HG03460 (cell line): ENCODE results near the gene WDR53.
"Not testable (repeated sequence)": the region's sequence is repeated elsewhere in the genome, so short reads cannot be mapped to it uniquely, and the experiment has no call there.

Experiments
- ATAC-seq: cut with Tn5 transposase; IDR thresholded peaks from one replicate; pipeline ENCODE4 v1.9.1; 2021; ENCODE audit not compliant: unreplicated experiment

Gene WDR53

GRCh38 chr3:196559826-196560225 lies 8.5 kb downstream of the WDR53 start:
- no peak for ATAC-seq

DNA sequence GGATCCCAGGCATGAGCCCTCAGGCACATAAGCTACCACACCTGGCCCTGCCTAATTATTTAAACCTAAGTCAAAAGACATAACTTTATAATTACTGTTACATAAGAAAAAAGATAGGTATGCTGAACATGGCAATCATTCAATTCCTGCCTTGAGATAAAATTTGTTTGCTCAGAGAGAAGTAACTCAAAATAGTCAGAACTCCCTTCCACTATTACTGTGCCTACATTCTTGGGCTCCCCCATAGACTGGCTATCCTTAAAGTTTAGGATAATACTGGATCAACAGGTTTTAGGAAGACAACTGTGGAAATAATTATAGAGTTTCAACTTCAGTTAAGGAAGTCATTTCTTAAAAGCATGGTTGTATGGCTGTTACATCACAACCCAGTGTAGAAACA lies 9.9 kb downstream of the WDR53 start:
- no peak for ATAC-seq

- ATAC-seq = no peak
Observed at GRCh38 chr3:196557236-196557635, 11.1 kb downstream of the WDR53 start.

DNA sequence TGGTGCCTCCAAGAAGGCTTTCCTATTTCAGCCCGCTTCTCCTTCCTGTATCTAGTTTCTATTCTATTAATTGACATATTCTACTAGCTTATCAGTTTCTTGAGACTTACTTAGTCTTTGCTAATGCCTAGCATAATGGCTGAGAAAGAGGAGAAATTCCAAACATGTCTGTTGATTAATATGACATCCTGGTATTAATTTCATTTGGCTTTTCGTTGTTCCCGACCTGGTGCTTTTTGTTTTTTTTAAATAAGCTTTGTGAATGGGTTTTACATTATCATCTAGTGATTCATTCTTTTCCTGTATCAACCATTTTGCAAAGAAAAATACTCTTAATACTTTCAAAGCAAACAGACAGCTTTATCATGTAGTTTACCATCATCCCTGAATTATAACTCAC lies 13.1 kb downstream of the WDR53 start:
- no peak for ATAC-seq

DNA sequence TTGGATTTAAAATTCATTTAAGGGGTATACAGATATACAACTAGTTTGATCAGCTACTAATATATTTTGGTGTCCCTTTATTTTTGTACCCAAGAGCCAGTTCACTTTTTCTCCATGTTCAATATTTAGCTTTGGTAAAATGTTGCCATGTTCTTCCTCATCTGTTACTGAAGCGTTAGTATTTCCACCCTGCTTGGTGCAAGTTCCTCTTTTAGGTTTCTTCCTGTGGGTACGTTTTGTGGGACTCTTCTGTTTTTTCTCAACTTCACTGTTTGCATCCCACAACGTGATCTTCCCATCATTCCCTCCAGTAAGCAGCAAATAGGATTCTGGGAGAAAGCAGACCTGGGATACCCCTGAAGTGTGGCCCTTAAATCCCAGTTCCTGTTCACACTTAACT lies 14.1 kb downstream of the WDR53 start:
- ATAC-seq = no peak

GRCh38 chr3:196553551-196553950 lies 14.8 kb downstream of the WDR53 start:
- ATAC-seq = no peak

DNA sequence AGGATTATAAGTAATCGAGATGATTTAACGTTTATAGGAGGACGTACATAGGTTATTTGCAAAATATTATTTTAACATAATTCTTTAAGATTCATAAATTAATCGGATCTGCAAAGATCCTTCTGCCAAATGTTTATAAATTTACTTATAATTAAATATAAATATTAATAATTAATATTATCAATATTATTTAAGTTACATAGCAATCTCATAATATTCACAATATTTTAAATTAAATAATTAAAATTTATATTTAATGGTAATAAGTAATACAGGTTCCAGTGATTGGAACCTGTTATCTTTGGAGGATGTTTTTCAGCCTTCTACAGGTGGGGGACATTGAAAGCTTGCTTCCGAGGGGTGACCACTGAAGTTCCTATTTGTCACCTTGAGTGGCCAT lies 16.1 kb downstream of the WDR53 start:
- ATAC-seq = no peak

DNA sequence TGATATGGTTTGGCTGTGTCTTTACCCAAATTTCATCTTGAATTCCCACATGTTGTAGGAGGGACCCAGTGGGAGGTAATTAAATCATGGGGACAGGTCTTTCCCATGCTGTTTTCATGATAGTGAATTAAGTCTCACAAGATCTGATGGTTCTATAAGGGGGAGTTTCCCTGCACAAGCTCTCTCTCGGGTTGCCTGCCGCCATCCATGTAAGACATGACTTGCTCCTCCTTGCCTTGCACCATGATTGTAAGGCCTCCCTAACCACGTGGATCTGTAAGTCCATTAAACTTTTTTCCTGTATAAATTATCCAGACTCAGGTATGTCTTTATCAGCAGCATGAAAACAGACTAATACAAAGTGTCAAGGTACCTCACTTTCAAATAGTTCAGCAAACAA lies 18.2 kb downstream of the WDR53 start:
- not testable (repeated sequence) for ATAC-seq

- ATAC-seq = not testable (repeated sequence)
Observed at GRCh38 chr3:196549312-196549711, 19.0 kb downstream of the WDR53 start.

- no peak for ATAC-seq
Observed at GRCh38 chr3:196547067-196547466, 21.3 kb downstream of the WDR53 start.

DNA sequence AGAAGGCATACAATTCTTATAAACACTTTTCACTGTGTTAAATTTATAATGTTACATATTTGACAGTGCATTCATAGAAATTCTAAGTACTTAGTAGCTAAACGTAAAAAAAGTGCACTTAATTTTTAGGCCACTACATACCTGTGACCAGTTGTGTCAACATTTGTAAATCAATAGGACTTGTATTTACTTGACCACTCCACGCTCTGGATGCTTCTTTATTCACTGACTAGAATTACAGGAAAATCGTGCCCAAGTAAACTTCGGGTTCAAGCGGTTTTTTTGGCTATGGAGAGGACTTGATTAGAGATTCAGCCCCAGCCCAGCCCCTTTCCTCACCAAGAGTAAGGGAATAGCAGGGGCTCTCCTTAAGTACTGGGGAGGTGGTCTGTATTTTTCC lies 21.8 kb downstream of the WDR53 start:
- ATAC-seq = no peak

- no peak for ATAC-seq
Observed at GRCh38 chr3:196544491-196544992, 23.8 kb downstream of the WDR53 start.

GRCh38 chr3:196541684-196542445 lies 26.5 kb downstream of the WDR53 start:
- no peak for ATAC-seq

DNA sequence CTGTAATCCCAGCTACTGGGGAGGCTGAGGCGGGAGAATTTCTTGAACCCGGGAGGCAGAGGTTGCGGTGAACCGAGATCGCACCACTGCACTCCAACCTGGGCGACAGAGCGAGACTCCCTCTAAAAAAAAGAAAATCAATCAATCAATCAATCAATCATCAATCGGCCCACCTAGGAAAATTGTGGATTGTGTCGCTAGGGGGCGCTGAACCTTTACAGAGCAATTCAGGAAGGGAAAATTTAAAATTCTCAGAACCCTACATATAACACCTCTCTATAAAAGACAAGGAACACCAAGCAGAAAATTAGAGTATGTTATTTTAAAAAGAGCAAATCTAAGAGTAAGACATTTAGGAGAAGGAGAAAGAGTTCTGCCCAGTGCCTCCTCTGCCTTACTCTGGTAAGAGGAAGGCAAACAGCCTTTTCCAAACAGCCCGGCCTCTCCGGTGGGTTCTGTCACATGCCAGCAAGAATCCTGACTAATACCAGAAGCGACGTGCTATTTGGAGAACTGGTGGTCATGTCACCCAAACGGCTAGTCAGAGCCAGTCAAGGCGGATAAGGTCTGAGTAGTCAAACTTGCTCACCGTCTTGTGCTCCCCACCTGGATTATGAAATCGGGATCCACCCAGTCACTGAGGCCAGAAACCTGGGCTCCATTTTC lies 30.9 kb downstream of the WDR53 start:
- no peak for ATAC-seq

DNA sequence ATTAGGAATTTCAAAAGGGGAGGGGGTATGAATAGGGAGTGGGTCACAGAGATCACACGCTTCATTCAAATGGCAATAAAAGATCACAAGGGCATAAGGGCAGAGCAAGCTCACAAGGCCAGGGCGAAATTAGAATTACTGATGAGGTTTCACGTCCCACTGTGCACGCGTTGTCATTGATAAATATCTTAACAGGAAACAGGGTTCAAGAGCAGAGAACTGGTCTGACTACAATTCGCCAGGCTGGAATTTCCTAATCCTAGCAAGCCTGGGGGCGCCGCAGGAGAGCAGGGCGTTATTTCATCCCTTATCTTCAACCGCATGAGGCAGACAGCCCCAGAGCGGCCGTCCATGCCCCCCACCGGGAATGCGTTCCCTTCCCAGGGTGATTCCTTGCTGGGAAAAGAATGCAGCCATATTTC lies 35.1 kb downstream of the WDR53 start:
- ATAC-seq = no peak

GRCh38 chr3:196531418-196531817 lies 36.9 kb downstream of the WDR53 start:
- ATAC-seq = no peak

- ATAC-seq = peak; percentile 80
Observed at GRCh38 chr3:196528639-196529233, 39.6 kb downstream of the WDR53 start.

GRCh38 chr3:196525141-196525540 lies 43.2 kb downstream of the WDR53 start:
- ATAC-seq = no peak

GRCh38 chr3:196524527-196524926 lies 43.8 kb downstream of the WDR53 start:
- ATAC-seq = no peak

DNA sequence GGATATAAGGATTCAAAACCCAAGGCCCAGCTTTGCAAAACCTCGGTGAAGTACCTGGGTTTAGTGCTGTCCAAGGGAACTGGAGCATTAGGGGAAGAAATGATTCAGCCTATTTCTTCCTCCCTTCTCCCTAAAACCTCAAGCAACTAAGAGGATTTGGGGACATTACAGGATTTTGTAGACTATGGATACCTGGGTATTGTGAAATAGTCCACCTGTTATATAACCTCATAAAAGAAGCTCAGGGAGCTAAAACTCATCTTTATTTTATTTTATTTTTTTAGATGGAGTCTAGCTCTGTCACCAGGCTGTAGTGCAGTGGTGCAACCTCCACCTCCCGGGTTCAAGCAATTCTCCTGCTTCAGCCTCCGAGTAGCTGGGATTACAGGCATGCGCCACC lies 44.5 kb downstream of the WDR53 start:
- ATAC-seq = no peak

GRCh38 chr3:196521291-196521690 lies 47.1 kb downstream of the WDR53 start:
- ATAC-seq = not testable (repeated sequence)

DNA sequence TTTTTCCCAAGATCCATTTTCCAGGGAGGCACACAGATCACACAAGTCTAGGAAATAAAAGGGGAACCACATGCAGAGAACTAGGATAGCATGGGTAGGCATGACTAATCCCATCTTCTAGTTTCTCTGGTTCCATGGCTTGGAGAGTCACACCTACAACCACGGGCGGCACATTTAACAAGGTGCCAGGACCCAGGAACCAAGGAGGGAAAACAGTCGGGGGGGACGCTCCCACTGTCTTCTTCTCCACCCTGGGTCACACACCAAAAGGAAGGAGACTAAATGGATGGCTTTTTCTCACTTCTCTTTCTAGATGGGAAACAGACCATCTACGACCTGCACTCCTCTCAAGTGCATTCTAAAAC lies 48.7 kb downstream of the WDR53 start:
- no peak for ATAC-seq
